ENCODE results near the gene ACBD3. TPM values are rescaled to one million over a fixed set of nuclear protein-coding genes. Genes with fewer than 3 reads are reported as not detected.

ACBD3 gene
- total RNA-seq, 1 donor, result 80.3 TPM

- Histone ChIP-seq H3K79me2 (ENCODE audit: insufficient read depth, low read length) (peaks cover 98% of the 10 kb centered on the region), H3K4me3 (ENCODE audit: insufficient read depth, low read length) (no peak overlapping the region), H3K27ac (ENCODE audit: low read depth, low read length) (no peak overlapping the region), H3K4me1 (ENCODE audit: insufficient read depth, low read length) (no peaks in the 10 kb centered on the region), H3K4me2 (ENCODE audit: insufficient read depth, low read length) (no peak overlapping the region), H3K9me3 (ENCODE audit: low read depth, low read length) (no peaks in the 10 kb centered on the region), H3K36me3 (ENCODE audit: insufficient read depth, low read length) (peaks cover 78% of the 10 kb centered on the region), H2AFZ (ENCODE audit: low read length) (no peak overlapping the region), H3K27me3 (ENCODE audit: insufficient read depth, low read length) (no peaks in the 10 kb centered on the region), H4K20me1 (ENCODE audit: insufficient read depth, low read length) (peaks cover 68% of the 10 kb centered on the region)
- no peak for TF ChIP-seq CTCF (IDR thresholded peaks at IDR 0.05; ENCODE audit: extremely low read depth, low read depth, low read length)
- DNase-seq (ENCODE audit: insufficient read length, low spot score, missing footprints), result no peak
Measured at GRCh38 chr1:226162898-226163297, 23.6 kb downstream of the ACBD3 start.

GRCh38 chr1:226158983-226159382 lies 27.6 kb downstream of the ACBD3 start:
- H3K9me3 ChIP-seq (ENCODE audit: low read depth, low read length), result no peaks in the 10 kb centered on the region
- peaks cover 78% of the 10 kb centered on the region for H3K36me3 ChIP-seq (ENCODE audit: insufficient read depth, low read length)
- H3K27ac ChIP-seq (ENCODE audit: low read depth, low read length), result no peak overlapping the region
- H3K4me2 ChIP-seq (ENCODE audit: insufficient read depth, low read length), result no peak overlapping the region
- no peak overlapping the region for H3K4me3 ChIP-seq (ENCODE audit: insufficient read depth, low read length)
- H3K4me1 ChIP-seq (ENCODE audit: insufficient read depth, low read length), result no peaks in the 10 kb centered on the region
- TF ChIP-seq CTCF (IDR thresholded peaks at IDR 0.05; ENCODE audit: extremely low read depth, low read depth, low read length), result no peak
- no peaks in the 10 kb centered on the region for H3K27me3 ChIP-seq (ENCODE audit: insufficient read depth, low read length)
- no peak overlapping the region for H2AFZ ChIP-seq (ENCODE audit: low read length)
- no peak for DNase-seq (ENCODE audit: insufficient read length, low spot score, missing footprints)
- peaks cover 82% of the 10 kb centered on the region for H3K79me2 ChIP-seq (ENCODE audit: insufficient read depth, low read length)
- H4K20me1 ChIP-seq (ENCODE audit: insufficient read depth, low read length), result peaks cover 50% of the 10 kb centered on the region

GRCh38 chr1:226158457-226158856 lies 28.1 kb downstream of the ACBD3 start:
- Histone ChIP-seq H3K27ac (ENCODE audit: low read depth, low read length) (no peak overlapping the region), H3K36me3 (ENCODE audit: insufficient read depth, low read length) (peaks cover 78% of the 10 kb centered on the region), H3K79me2 (ENCODE audit: insufficient read depth, low read length) (peaks cover 82% of the 10 kb centered on the region), H3K27me3 (ENCODE audit: insufficient read depth, low read length) (no peaks in the 10 kb centered on the region), H3K9me3 (ENCODE audit: low read depth, low read length) (no peaks in the 10 kb centered on the region), H3K4me2 (ENCODE audit: insufficient read depth, low read length) (no peak overlapping the region), H4K20me1 (ENCODE audit: insufficient read depth, low read length) (peaks cover 51% of the 10 kb centered on the region), H3K4me1 (ENCODE audit: insufficient read depth, low read length) (no peaks in the 10 kb centered on the region), H2AFZ (ENCODE audit: low read length) (no peak overlapping the region), H3K4me3 (ENCODE audit: insufficient read depth, low read length) (no peak overlapping the region)
- DNase-seq (ENCODE audit: insufficient read length, low spot score, missing footprints), result no peak
- no peak for TF ChIP-seq CTCF (IDR thresholded peaks at IDR 0.05; ENCODE audit: extremely low read depth, low read depth, low read length)

GRCh38 chr1:226157761-226158316 lies 28.7 kb downstream of the ACBD3 start:
- no peak for TF ChIP-seq CTCF (IDR thresholded peaks at IDR 0.05; ENCODE audit: extremely low read depth, low read depth, low read length)
- no peak overlapping the region for H3K27ac ChIP-seq (ENCODE audit: low read depth, low read length)
- H2AFZ ChIP-seq (ENCODE audit: low read length), result no peak overlapping the region
- no peak overlapping the region for H3K4me3 ChIP-seq (ENCODE audit: insufficient read depth, low read length)
- peaks cover 81% of the 10 kb centered on the region for H3K79me2 ChIP-seq (ENCODE audit: insufficient read depth, low read length)
- DNase-seq (ENCODE audit: insufficient read length, low spot score, missing footprints), result no peak
- H3K4me2 ChIP-seq (ENCODE audit: insufficient read depth, low read length), result no peak overlapping the region
- H4K20me1 ChIP-seq (ENCODE audit: insufficient read depth, low read length), result peaks cover 53% of the 10 kb centered on the region
- H3K27me3 ChIP-seq (ENCODE audit: insufficient read depth, low read length), result no peaks in the 10 kb centered on the region
- H3K36me3 ChIP-seq (ENCODE audit: insufficient read depth, low read length), result peaks cover 78% of the 10 kb centered on the region
- H3K9me3 ChIP-seq (ENCODE audit: low read depth, low read length), result no peaks in the 10 kb centered on the region
- no peaks in the 10 kb centered on the region for H3K4me1 ChIP-seq (ENCODE audit: insufficient read depth, low read length)

Data from osteoblast (primary cell).